GM12878 (cell line): Measurements from ENCODE around the gene TMEM181. TPM values are rescaled to one million over a fixed set of nuclear protein-coding genes. Genes with fewer than 3 reads are reported as not detected.

Source experiments
- ATAC-seq: fragments of 200-7000 bp; cut with Tn5 transposase; 3 replicates; pipeline ENCODE4 v1.9.1; 2020; ENCODE audit warnings: mild to moderate bottlenecking, moderate library complexity
- BruUV-seq: library from RNA; stranded (reverse); fragments of 400-500 nt; replicated peaks from 2 replicates; lab custom pipeline; 2021; lab: Mats Ljungman, UMichigan
- CTCF ChIA-PET: fragments of 300-600 bp; sonication (Branson Sonifier 250); formaldehyde crosslinking; extraction: SDS; loops from one replicate; lab custom pipeline; 2021; ENCODE audit warnings: inconsistent platforms; lab: Yijun Ruan, JAX
- POLR2A ChIA-PET: fragments of 350-600 bp; formaldehyde crosslinking; extraction: SDS; loops from one replicate; lab custom pipeline; 2021; ENCODE audit warnings: inconsistent platforms; lab: Charles Lee
- RAD21 ChIA-PET: fragments of 300-600 bp; sonication (Branson Sonifier 250); formaldehyde crosslinking; loops from one replicate; lab custom pipeline; 2023; ENCODE audit warnings: antibody characterized with exemption; ENCODE audit not compliant: unreplicated experiment; lab: Charles Lee
- SMC1A ChIA-PET: fragments of 300-600 bp; sonication (Branson Sonifier 250); formaldehyde crosslinking; loops from one replicate; lab custom pipeline; 2023; ENCODE audit not compliant: unreplicated experiment, uncharacterized antibody; lab: Charles Lee
- DNase-seq: peaks from one replicate; pipeline ENCODE4 v3.0.0-alpha.2; 2011; ENCODE audit warnings: low read depth, low spot score
- FAIRE-seq: peaks from 3 replicates; lab custom pipeline; 2011; peaks lifted over from hg19 to GRCh38; lab: Jason Lieb, UNC
- H2AFZ ChIP-seq: 2 replicates; pipeline ENCODE4 v1.6.0; 2011; ENCODE audit warnings: low read depth, low read length, control low read depth; ENCODE audit not compliant: control insufficient read depth
- H3K27ac ChIP-seq: 2 replicates; pipeline ENCODE4 v1.5.1; 2011; ENCODE audit warnings: control low read depth; ENCODE audit not compliant: control insufficient read depth, insufficient read depth
- H3K27me3 ChIP-seq, 2 experiments: replicated peaks in 1 of 2; 2 replicates each; pipeline versions ENCODE4 v1.6.0 to v1.6.1; 2011; ENCODE audit warnings: low read length in 1 of 2; ENCODE audit not compliant: control insufficient read depth in 2 of 2, insufficient read depth in 2 of 2
- H3K36me3 ChIP-seq, 2 experiments: 2 replicates each; pipeline ENCODE4 v1.5.1; 2011; ENCODE audit warnings: low read length in 1 of 2; ENCODE audit not compliant: control insufficient read depth in 2 of 2, insufficient read depth in 2 of 2
- H3K4me1 ChIP-seq: 2 replicates; pipeline ENCODE4 v1.6.1; 2011; ENCODE audit warnings: mild to moderate bottlenecking, low read length, moderate library complexity, mixed read lengths; ENCODE audit not compliant: control insufficient read depth, insufficient read depth
- H3K4me2 ChIP-seq: 2 replicates; pipeline ENCODE4 v1.6.0; 2011; ENCODE audit warnings: control low read depth; ENCODE audit not compliant: control insufficient read depth, insufficient read depth
- H3K4me3 ChIP-seq: fragments of 200-600 bp; sonication (generic); 2 replicates; pipeline ENCODE4 v1.5.1; 2016
- H3K79me2 ChIP-seq: 2 replicates; pipeline ENCODE4 v1.6.0; 2011; ENCODE audit warnings: low read length; ENCODE audit not compliant: control insufficient read depth, insufficient read depth
- H3K9ac ChIP-seq: 2 replicates; pipeline ENCODE4 v1.8.0; 2011; ENCODE audit warnings: low read length, control low read depth, mixed read lengths; ENCODE audit not compliant: control insufficient read depth, insufficient read depth
- H3K9me3 ChIP-seq: replicated peaks from 3 replicates; pipeline ENCODE4 v1.5.1; 2011; ENCODE audit warnings: mild to moderate bottlenecking, low read length; ENCODE audit not compliant: control insufficient read depth, insufficient read depth
- H4K20me1 ChIP-seq: 2 replicates; pipeline ENCODE4 v1.6.0; 2011; ENCODE audit not compliant: control insufficient read depth, insufficient read depth
- EGR1 ChIP-seq, 2 experiments: IDR thresholded peaks; 1 replicate in 1 of 2; 2 replicates in 1 of 2; pipeline ENCODE4 v1.6.1; 2011 to 2012; ENCODE audit warnings: low read depth in 2 of 2, low read length in 2 of 2, borderline replicate concordance in 1 of 2, mild to moderate bottlenecking in 1 of 2, moderate library complexity in 1 of 2
- HDAC2 ChIP-seq: fragments of 200-600 bp; sonication (generic); IDR thresholded peaks from 2 replicates; pipeline ENCODE4 v1.6.1; 2017
- JUND ChIP-seq: IDR thresholded peaks from 2 replicates; pipeline ENCODE4 v1.6.1; 2012; ENCODE audit warnings: low read depth, mild to moderate bottlenecking, low read length, improper control_type of control experiment, moderate library complexity
- PBX3 ChIP-seq: IDR thresholded peaks from 2 replicates; pipeline ENCODE4 v1.6.1; 2011; ENCODE audit warnings: mild to moderate bottlenecking, low read depth, low read length, moderate library complexity; ENCODE audit not compliant: insufficient replicate concordance
- POLR2AphosphoS5 ChIP-seq: IDR thresholded peaks from 2 replicates; pipeline ENCODE4 v1.6.1; 2011; ENCODE audit warnings: mild to moderate bottlenecking, low read length, inconsistent platforms
- REST ChIP-seq: IDR thresholded peaks from 2 replicates; pipeline ENCODE4 v1.6.1; 2012; ENCODE audit warnings: mild to moderate bottlenecking, low read depth, low read length
- SUPT20H ChIP-seq: IDR thresholded peaks from 2 replicates; pipeline ENCODE4 v1.6.1; 2011; ENCODE audit warnings: low read depth, mild to moderate bottlenecking, low read length, moderate library complexity, borderline replicate concordance; ENCODE audit not compliant: control insufficient read depth
- ZBTB11 ChIP-seq: fragments of 450-650 bp; formaldehyde crosslinking; IDR thresholded peaks from 2 replicates; pipeline ENCODE4 v1.5.0; 2022; ENCODE audit warnings: mild to moderate bottlenecking, missing genetic modification characterization
- ZBTB40 ChIP-seq: fragments of 450-650 bp; IDR thresholded peaks from 2 replicates; pipeline ENCODE4 v1.6.1; 2016; ENCODE audit warnings: mild to moderate bottlenecking, moderate library complexity, borderline replicate concordance
- ZNF622 ChIP-seq: fragments of 450-650 bp; IDR thresholded peaks from 2 replicates; pipeline ENCODE4 v1.6.1; 2017; ENCODE audit warnings: mild to moderate bottlenecking, inconsistent platforms
- WGBS: methylation state at CpG from one replicate; pipeline ENCODE4 v1.1.6; 2016; ENCODE audit warnings: low lambda C conversion rate; ENCODE audit not compliant: insufficient replicate concordance, insufficient coverage; ENCODE audit errors: missing lambda C conversion rate; 5-methylcytosine and 5-hydroxymethylcytosine counted together
- in situ Hi-C: fragments of 300-500 bp; cut with MboI; formaldehyde crosslinking; loops from 9 replicates; pipeline ENCODE4 v1.14.3; 2018; ENCODE audit warnings: mixed read lengths
- intact Hi-C: fragments of 100-400 bp; cut with micrococcal nuclease; formaldehyde crosslinking; loops from one replicate; pipeline ENCODE4 v1.14.2; 2022; ENCODE audit not compliant: unreplicated experiment
- polyA plus RNA-seq, 11 experiments: library from polyadenylated mRNA; depleted of rRNA in 4 of 11; unstranded in 6 of 11; stranded (reverse) in 5 of 11; fragments of >200 nt; fragmentation: Nextera tagmentation in 4 of 11; fragmentation: Illumina TruSeq in 1 of 11; extraction: Ambion mirVana in 4 of 11; extraction: Trizol in 1 of 11; gene quantifications; 1 replicate in 1 of 11; 2 replicates in 10 of 11; pipeline versions ENCODE4 v1.2.1 to v1.2.3, GENCODE V29; 2011 to 2016; ENCODE audit warnings: inconsistent platforms in 2 of 11, missing spikeins in 2 of 11, low read depth in 1 of 11
- total RNA-seq, 4 experiments: library from RNA; depleted of rRNA in 3 of 4; stranded (reverse); fragments of >200 nt in 3 of 4; fragmentation: Illumina TruSeq in 1 of 4; extraction: Trizol in 1 of 4; gene quantifications; 2 replicates each; pipeline versions ENCODE4 v1.2.1 to v1.2.3, GENCODE V29; 2013 to 2021

The TMEM181 gene
- total and polyA plus RNA-seq, 10 of the 15 experiments (the other 5 are each of a cell fraction or from before 2014, with no cell fraction given), result 1.5 to 7.9 (median 5.2) TPM

- no peaks in the 10 kb centered on the region for H3K27me3 ChIP-seq
- ATAC-seq (no peak), FAIRE-seq (no peak), DNase-seq (no peak)
- ChIA-PET CTCF (interaction anchor here (0.8 to 6.8 kb wide), 4 partner anchors 84 to 392 kb away, joined by 4 to 88 read pairs (median 52); no protein-coding TSS in a partner anchor), POLR2A (no interaction called here), SMC1A (interaction anchor here (1.7 to 4.4 kb wide), 2 partner anchors 386 to 393 kb away, joined by 6 to 36 read pairs; no protein-coding TSS in a partner anchor), RAD21 (interaction anchor here (1.2 kb wide), 1 partner anchor 386 kb away, joined by 5 read pairs; no protein-coding TSS in a partner anchor)
- no peak overlapping the region for H3K9ac ChIP-seq
- no peaks in the 10 kb centered on the region for H4K20me1 ChIP-seq
- H3K36me3 ChIP-seq, result peaks cover 8 to 20% of the 10 kb centered on the region in 2 experiments; a peak in 3 of 4 replicates
- H3K4me2 ChIP-seq, result no peak overlapping the region
- in situ Hi-C loops, result no loop called here
- H3K27ac ChIP-seq, result no peak overlapping the region
- H3K9me3 ChIP-seq, result no peaks in the 10 kb centered on the region
- intact Hi-C loops, result no loop called here
- no peak overlapping the region for H3K4me3 ChIP-seq
- H3K79me2 ChIP-seq, result no peaks in the 10 kb centered on the region
- H3K4me1 ChIP-seq, result no peaks in the 10 kb centered on the region
- 81% methylated on average over 7 of the region's 7 CpGs for WGBS
- no peak overlapping the region for H2AFZ ChIP-seq
- BruUV-seq, result no TSS peak
- TF ChIP-seq ZBTB40 (no peak), ZBTB11 (CRISPR knock-in tag) (no peak), EGR1 (IDR thresholded peaks at IDR 0.05; ENCODE audit: borderline replicate concordance in 1 of 2, low read depth in 2 of 2, low read length in 2 of 2) (no peak), JUND (no peak), REST (no peak), SUPT20H (no peak), PBX3 (no peak), HDAC2 (no peak), POLR2AphosphoS5 (no peak), ZNF622 (no peak)
Measured at GRCh38 chr6:158606935-158607334, 47.0 kb downstream of the TMEM181 start.
